Activated CD4-positive, alpha-beta T cell treated with anti-CD3 and anti-CD28 coated beads, Interleukin-2, amount 50 U/mL, for 24 hours (primary cell): ENCODE data around the gene IP6K3.

Experiments
- DNase-seq, 2 donors: peaks; one replicate each; pipeline ENCODE4 v3.0.0-alpha.2; 2020; ENCODE audit warnings: low read depth in 1 of 2, low spot score in 1 of 2

IP6K3 gene

GRCh38 chr6:33677143-33677660 lies 69.5 kb downstream of the IP6K3 start:
- DNase-seq = no peak

GRCh38 chr6:33676416-33677142 lies 70.1 kb downstream of the IP6K3 start:
- DNase-seq = no peak

GRCh38 chr6:33675968-33676367 lies 70.7 kb downstream of the IP6K3 start:
- no peak for DNase-seq

GRCh38 chr6:33673851-33674250 lies 72.9 kb downstream of the IP6K3 start:
- no peak for DNase-seq

- DNase-seq = no peak
Observed at GRCh38 chr6:33672808-33673207, 73.9 kb downstream of the IP6K3 start.

GRCh38 chr6:33671744-33672072 lies 75.0 kb downstream of the IP6K3 start:
- DNase-seq = no peak
